Activated CD4-positive, alpha-beta memory T cell treated with anti-CD3 and anti-CD28 coated beads for 36 hours (primary cell): ENCODE measurements around the gene NARS2. TPM values are rescaled to one million over a fixed set of nuclear protein-coding genes. Genes with fewer than 3 reads are reported as not detected.
A peak's percentile ranks its signal among the peaks of the same experiment; 100 is the strongest.
"Not testable (repeated sequence)": the region's sequence is repeated elsewhere in the genome, so short reads cannot be mapped to it uniquely, and the experiment has no call there.

Experiments used
- CTCF ChIA-PET: fragments of 350-600 bp; sonication (Branson Sonifier 250); formaldehyde crosslinking; loops from one replicate; lab custom pipeline; 2021; ENCODE audit warnings: antibody characterized with exemption, inconsistent platforms; lab: Charles Lee
- POLR2A ChIA-PET: fragments of 350-600 bp; sonication (Branson Sonifier 250); formaldehyde crosslinking; loops from one replicate; lab custom pipeline; 2021; ENCODE audit warnings: antibody characterized with exemption; lab: Charles Lee
- DNase-seq: peaks from one replicate; pipeline ENCODE4 v3.0.0-alpha.2; 2020
- H3K27ac Mint-ChIP-seq: one replicate; pipeline ENCODE4 v1.8.0; 2021; ENCODE audit warnings: mixed read lengths
- H3K27me3 Mint-ChIP-seq: one replicate; pipeline ENCODE4 v1.8.0; 2021; ENCODE audit warnings: mixed read lengths
- H3K36me3 Mint-ChIP-seq: one replicate; pipeline ENCODE4 v1.8.0; 2021; ENCODE audit warnings: mixed read lengths
- H3K4me1 Mint-ChIP-seq: one replicate; pipeline ENCODE4 v1.8.0; 2021; ENCODE audit warnings: low read depth, mixed read lengths
- H3K4me3 Mint-ChIP-seq: one replicate; pipeline ENCODE4 v1.8.0; 2021; ENCODE audit warnings: mild to moderate bottlenecking, mixed read lengths
- H3K9me3 Mint-ChIP-seq: one replicate; pipeline ENCODE4 v1.8.0; 2021; ENCODE audit warnings: mixed read lengths
- intact Hi-C: fragments of 100-400 bp; cut with micrococcal nuclease; formaldehyde crosslinking; loops from one replicate; pipeline ENCODE4 v1.15.1; 2023
- total RNA-seq, 2 experiments: library from RNA; stranded (reverse); gene quantifications; one replicate each; pipeline ENCODE4 v1.2.3, GENCODE V29; 2021

NARS2 gene
- total RNA-seq, 2 experiments from 2014 or later = 22.7 to 24.6 TPM

- no peak for DNase-seq
- Mint-ChIP-seq H3K36me3 (peaks cover 21% of the 10 kb centered on the region), H3K9me3 (no peaks in the 10 kb centered on the region), H3K4me1 (peaks cover 21% of the 10 kb centered on the region), H3K27me3 (no peaks in the 10 kb centered on the region), H3K4me3 (peak overlapping the region; percentile 96), H3K27ac (no peak overlapping the region)
- POLR2A ChIA-PET = no interaction called here
- CTCF ChIA-PET = interaction anchor here (2.0 to 4.8 kb wide), 3 partner anchors 9 to 158 kb away, joined by 7 to 48 read pairs (median 14); partner anchors contain the start of gene GAB2
- intact Hi-C loops = loop anchor here (5.0 kb wide), 1 partner anchor 436 kb away; the partner anchor contains the start of gene ALG8
Measured at GRCh38 chr11:78573271-78573670, 1.4 kb downstream of the NARS2 start.

- ChIA-PET CTCF (interaction anchor here (0.9 to 4.8 kb wide), 2 partner anchors 8 to 159 kb away, joined by 3 to 48 read pairs; no protein-coding TSS in a partner anchor), POLR2A (no interaction called here)
- no peak for DNase-seq
- intact Hi-C loops = loop anchor here (5.0 kb wide), 1 partner anchor 435 kb away; the partner anchor contains the start of gene ALG8
- Mint-ChIP-seq H3K36me3 (peaks cover 24% of the 10 kb centered on the region), H3K27ac (no peak overlapping the region), H3K4me3 (no peak overlapping the region), H3K27me3 (no peaks in the 10 kb centered on the region), H3K9me3 (no peaks in the 10 kb centered on the region), H3K4me1 (peaks cover 21% of the 10 kb centered on the region)
Measured at GRCh38 chr11:78572394-78572793, 2.3 kb downstream of the NARS2 start.

- intact Hi-C loops = loop anchor here (5.0 kb wide), 1 partner anchor 433 kb away; the partner anchor contains the start of gene ALG8
- Mint-ChIP-seq H3K9me3 (no peaks in the 10 kb centered on the region), H3K4me3 (no peak overlapping the region), H3K27ac (no peak overlapping the region), H3K4me1 (peaks cover 22% of the 10 kb centered on the region), H3K27me3 (no peaks in the 10 kb centered on the region), H3K36me3 (peaks cover 35% of the 10 kb centered on the region)
- POLR2A ChIA-PET = no interaction called here
- DNase-seq = no peak
- CTCF ChIA-PET = interaction anchor here (1.4 kb wide), 1 partner anchor 155 kb away, joined by 6 read pairs; no protein-coding TSS in a partner anchor
Measured at GRCh38 chr11:78570031-78570430, 4.6 kb downstream of the NARS2 start.

DNA sequence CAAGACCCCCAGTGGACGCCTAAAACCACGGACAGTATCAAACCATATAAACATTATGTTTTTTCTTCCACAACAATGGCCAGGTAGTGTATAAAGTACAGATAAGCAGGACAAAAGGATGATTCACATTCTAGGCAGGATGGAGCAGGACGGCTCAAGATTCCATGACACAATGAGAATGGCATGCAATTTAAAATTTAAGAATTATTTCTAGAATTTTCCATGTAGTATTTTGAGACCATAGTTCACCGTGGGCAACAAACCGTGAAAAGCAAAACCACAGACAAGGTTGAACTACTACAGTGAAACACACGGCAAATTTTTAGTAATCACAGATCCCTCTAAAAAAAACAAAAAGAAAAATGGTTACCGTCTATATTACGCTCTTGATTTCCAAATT, 7.5 kb downstream of the NARS2 start:
- Mint-ChIP-seq H3K36me3 (peaks cover 32% of the 10 kb centered on the region), H3K4me1 (peaks cover 14% of the 10 kb centered on the region), H3K27me3 (no peaks in the 10 kb centered on the region), H3K27ac (no peak overlapping the region), H3K4me3 (no peak overlapping the region), H3K9me3 (no peaks in the 10 kb centered on the region)
- ChIA-PET POLR2A (no interaction called here), CTCF (interaction anchor here (0.7 to 4.5 kb wide), 2 partner anchors 12 to 149 kb away, joined by 3 to 97 read pairs; partner anchors contain the start of gene GAB2)
- intact Hi-C loops = loop anchor here (10.0 kb wide), 1 partner anchor 242 kb away; no protein-coding TSS in a partner anchor
- DNase-seq = no peak

- no peak for DNase-seq
- ChIA-PET POLR2A (interaction anchor here (1.7 kb wide), 1 partner anchor 10 kb away, joined by 4 read pairs; the partner anchor contains the start of gene NARS2), CTCF (interaction anchor here (0.6 to 4.5 kb wide), 57 partner anchors 10 to 570 kb away, joined by 3 to 97 read pairs (median 4); partner anchors contain the start of genes ALG8, GAB2, INTS4 and KCTD21)
- H3K27ac Mint-ChIP-seq = no peak overlapping the region
- no peaks in the 10 kb centered on the region for H3K9me3 Mint-ChIP-seq
- H3K4me3 Mint-ChIP-seq = no peak overlapping the region
- H3K36me3 Mint-ChIP-seq = peaks cover 23% of the 10 kb centered on the region
- peaks cover 28% of the 10 kb centered on the region for H3K4me1 Mint-ChIP-seq
- no peaks in the 10 kb centered on the region for H3K27me3 Mint-ChIP-seq
- intact Hi-C loops = loop anchor here (1.0 to 10.0 kb wide), 5 partner anchors 97 to 487 kb away; partner anchors contain the start of genes GAB2 and NDUFC2
Measured at GRCh38 chr11:78564490-78565467, 9.9 kb downstream of the NARS2 start.

GRCh38 chr11:78564037-78564436, 10.6 kb downstream of the NARS2 start:
- H3K9me3 Mint-ChIP-seq, H3K27ac Mint-ChIP-seq, DNase-seq, H3K27me3 Mint-ChIP-seq, H3K4me3 Mint-ChIP-seq: not testable (repeated sequence)
- Mint-ChIP-seq H3K4me1 (peaks cover 34% of the 10 kb centered on the region), H3K36me3 (peaks cover 29% of the 10 kb centered on the region)
- ChIA-PET CTCF (interaction anchor here (0.6 to 4.5 kb wide), 51 partner anchors 10 to 569 kb away, joined by 3 to 97 read pairs (median 4); partner anchors contain the start of genes ALG8, GAB2, INTS4 and KCTD21), POLR2A (interaction anchor here (1.7 kb wide), 1 partner anchor 10 kb away, joined by 4 read pairs; the partner anchor contains the start of gene NARS2)
- intact Hi-C loops = loop anchor here (1.0 to 10.0 kb wide), 5 partner anchors 97 to 487 kb away; partner anchors contain the start of genes GAB2 and NDUFC2

DNA sequence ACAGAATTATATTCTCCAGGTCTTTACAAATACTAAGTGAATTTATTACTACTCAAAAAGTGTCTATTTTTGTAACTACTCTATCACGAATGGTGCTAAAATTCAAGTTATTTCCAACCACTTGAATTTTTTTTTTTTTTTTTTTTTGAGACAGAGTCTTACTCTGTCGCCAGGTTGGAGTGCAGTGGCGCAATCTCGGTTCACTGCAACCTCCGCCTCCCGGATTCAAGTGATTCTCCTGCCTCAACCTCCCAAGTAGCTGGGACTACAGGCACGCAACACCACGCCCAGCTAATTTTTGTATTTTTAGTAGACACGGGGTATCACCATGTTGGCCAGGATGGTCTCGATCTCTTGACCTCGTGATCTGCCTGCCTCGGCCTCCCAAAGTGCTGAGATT, 11.6 kb downstream of the NARS2 start:
- Mint-ChIP-seq H3K36me3 (peaks cover 28% of the 10 kb centered on the region), H3K4me1 (peaks cover 34% of the 10 kb centered on the region)
- H3K4me3 Mint-ChIP-seq, H3K27ac Mint-ChIP-seq, DNase-seq, POLR2A ChIA-PET, H3K9me3 Mint-ChIP-seq, H3K27me3 Mint-ChIP-seq: not testable (repeated sequence)
- intact Hi-C loops = loop anchor here (5.0 to 10.0 kb wide), 3 partner anchors 96 to 486 kb away; partner anchors contain the start of gene NDUFC2
- CTCF ChIA-PET = interaction anchor here (2.3 to 4.5 kb wide), 5 partner anchors 12 to 150 kb away, joined by 11 to 97 read pairs (median 26); partner anchors contain the start of genes GAB2 and NARS2

GRCh38 chr11:78562398-78562797, 12.3 kb downstream of the NARS2 start:
- CTCF ChIA-PET = no interaction called here
- peaks cover 29% of the 10 kb centered on the region for H3K36me3 Mint-ChIP-seq
- H3K4me3 Mint-ChIP-seq = no peak overlapping the region
- H3K27ac Mint-ChIP-seq = no peak overlapping the region
- DNase-seq = no peak
- no peaks in the 10 kb centered on the region for H3K9me3 Mint-ChIP-seq
- intact Hi-C loops = loop anchor here (5.0 to 10.0 kb wide), 3 partner anchors 95 to 485 kb away; partner anchors contain the start of gene NDUFC2
- peaks cover 34% of the 10 kb centered on the region for H3K4me1 Mint-ChIP-seq
- POLR2A ChIA-PET = no interaction called here
- no peaks in the 10 kb centered on the region for H3K27me3 Mint-ChIP-seq

DNA sequence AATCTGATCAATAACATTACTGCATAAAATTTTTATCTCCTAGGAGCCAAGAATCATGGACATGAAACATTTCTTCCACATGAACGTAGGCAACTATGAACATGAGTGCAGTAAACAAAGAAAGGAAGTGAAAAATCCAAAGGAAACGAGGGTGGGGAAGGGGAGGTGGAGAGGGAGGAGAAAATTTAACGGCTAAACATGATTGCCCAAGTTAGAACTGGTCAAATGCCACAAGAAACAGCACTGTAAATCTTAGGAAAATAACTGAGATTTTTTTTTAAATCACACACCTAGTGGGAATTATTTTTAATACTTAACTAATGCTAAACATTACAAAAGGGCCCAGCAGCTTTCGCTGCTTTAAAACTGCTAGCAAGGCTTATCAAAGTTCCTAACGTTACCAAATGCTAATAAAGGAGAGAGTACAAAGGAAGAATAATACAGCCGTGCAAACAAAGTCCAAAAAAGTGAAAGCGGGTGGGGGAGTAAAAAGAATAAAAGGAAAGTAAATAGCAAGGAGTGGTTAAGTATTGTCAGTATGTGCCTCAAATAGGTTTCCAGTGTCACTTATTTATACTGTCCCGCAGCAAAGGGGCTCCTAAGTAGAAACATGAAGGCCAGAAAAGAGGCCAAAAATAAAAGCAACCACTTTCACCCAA, 13.7 kb downstream of the NARS2 start:
- intact Hi-C loops = loop anchor here (5.0 to 10.0 kb wide), 3 partner anchors 94 to 484 kb away; partner anchors contain the start of gene NDUFC2
- H3K27me3 Mint-ChIP-seq = no peaks in the 10 kb centered on the region
- no peaks in the 10 kb centered on the region for H3K9me3 Mint-ChIP-seq
- H3K27ac Mint-ChIP-seq = no peak overlapping the region
- no peak for DNase-seq
- H3K4me3 Mint-ChIP-seq = no peak overlapping the region
- CTCF ChIA-PET = interaction anchor here (0.7 kb wide), 1 partner anchor 271 kb away, joined by 3 read pairs; no protein-coding TSS in a partner anchor
- POLR2A ChIA-PET = no interaction called here
- peaks cover 35% of the 10 kb centered on the region for H3K36me3 Mint-ChIP-seq
- peaks cover 39% of the 10 kb centered on the region for H3K4me1 Mint-ChIP-seq

DNA sequence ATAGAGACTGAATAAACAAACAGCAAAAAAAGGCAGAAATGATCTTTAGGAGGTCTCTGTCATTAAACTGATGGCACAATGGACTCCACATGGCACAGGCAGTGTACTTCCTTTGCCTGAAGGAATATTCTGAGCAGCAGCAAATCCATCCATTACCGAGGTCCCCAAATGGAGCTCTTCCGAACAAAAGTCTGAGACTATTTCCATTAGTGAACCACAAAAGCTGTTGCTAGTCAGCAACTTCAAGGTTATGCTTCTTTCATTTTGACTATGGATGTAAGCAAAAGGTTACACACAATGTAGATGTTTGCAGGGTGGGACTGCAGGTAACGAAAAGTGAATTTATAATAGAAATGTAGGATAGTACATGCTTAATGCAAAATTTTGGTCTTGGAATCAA, 14.5 kb downstream of the NARS2 start:
- intact Hi-C loops = loop anchor here (5.0 to 10.0 kb wide), 3 partner anchors 93 to 483 kb away; partner anchors contain the start of gene NDUFC2
- no peak for DNase-seq
- H3K36me3 Mint-ChIP-seq = peaks cover 40% of the 10 kb centered on the region
- peak overlapping the region; percentile 40 for H3K27ac Mint-ChIP-seq
- H3K9me3 Mint-ChIP-seq = no peaks in the 10 kb centered on the region
- ChIA-PET CTCF (interaction anchor here (0.7 kb wide), 1 partner anchor 270 kb away, joined by 3 read pairs; no protein-coding TSS in a partner anchor), POLR2A (no interaction called here)
- no peak overlapping the region for H3K4me3 Mint-ChIP-seq
- H3K27me3 Mint-ChIP-seq = no peaks in the 10 kb centered on the region
- H3K4me1 Mint-ChIP-seq = peaks cover 46% of the 10 kb centered on the region

- Mint-ChIP-seq H3K27me3 (no peaks in the 10 kb centered on the region), H3K4me1 (peaks cover 41% of the 10 kb centered on the region), H3K36me3 (peaks cover 43% of the 10 kb centered on the region), H3K9me3 (no peaks in the 10 kb centered on the region), H3K27ac (no peak overlapping the region), H3K4me3 (no peak overlapping the region)
- POLR2A ChIA-PET = no interaction called here
- intact Hi-C loops = no loop called here
- CTCF ChIA-PET = interaction anchor here (0.6 to 2.1 kb wide), 2 partner anchors 141 to 851 kb away, joined by 3 to 6 read pairs; no protein-coding TSS in a partner anchor
- DNase-seq = no peak
Measured at GRCh38 chr11:78557236-78557635, 17.4 kb downstream of the NARS2 start.
